Parathyroid adenoma (tissue), 2 donors: ENCODE data around the gene EN2.

Experiments used
- H2AFZ ChIP-seq: fragments of 300-600 bp; sonication (generic); one replicate; pipeline ENCODE4 v1.7.0; 2017; ENCODE audit warnings: antibody characterized with exemption, mild to moderate bottlenecking
- H3K27ac ChIP-seq: fragments of 300-600 bp; sonication (generic); one replicate; pipeline ENCODE4 v1.7.0; 2017
- H3K27me3 ChIP-seq: fragments of 300-600 bp; sonication (generic); one replicate; pipeline ENCODE4 v1.7.0; 2017; ENCODE audit warnings: low read length; ENCODE audit not compliant: control insufficient read depth, insufficient read depth
- H3K36me3 ChIP-seq: fragments of 300-600 bp; sonication (generic); one replicate; pipeline ENCODE4 v1.7.0; 2017; ENCODE audit warnings: low read length; ENCODE audit not compliant: control insufficient read depth, insufficient read depth
- H3K4me1 ChIP-seq: fragments of 300-600 bp; sonication (generic); one replicate; pipeline ENCODE4 v1.7.0; 2017; ENCODE audit warnings: control low read depth
- H3K4me2 ChIP-seq: fragments of 300-600 bp; sonication (generic); one replicate; pipeline ENCODE4 v1.7.0; 2017; ENCODE audit warnings: low read length
- H3K4me3 ChIP-seq: fragments of 300-600 bp; sonication (generic); one replicate; pipeline ENCODE4 v1.7.0; 2017; ENCODE audit warnings: low read depth, low read length
- H3K79me2 ChIP-seq: fragments of 300-600 bp; sonication (generic); one replicate; pipeline ENCODE4 v1.7.0; 2017; ENCODE audit warnings: control low read depth
- H3K9ac ChIP-seq: fragments of 300-600 bp; sonication (generic); one replicate; pipeline ENCODE4 v1.7.0; 2017; ENCODE audit warnings: mild to moderate bottlenecking
- H3K9me3 ChIP-seq: fragments of 300-600 bp; sonication (generic); one replicate; pipeline ENCODE4 v1.7.0; 2017; ENCODE audit warnings: low read length; ENCODE audit not compliant: control insufficient read depth
- TF ChIP-seq, protein P1 (sequence below): fragments of 300-600 bp; sonication (generic); IDR thresholded peaks from one replicate; pipeline ENCODE4 v1.7.0; 2017; ENCODE audit warnings: antibody characterized with exemption, mild to moderate bottlenecking
- donor health status: primary hyperparathyroidism.

The EN2 gene

DNA sequence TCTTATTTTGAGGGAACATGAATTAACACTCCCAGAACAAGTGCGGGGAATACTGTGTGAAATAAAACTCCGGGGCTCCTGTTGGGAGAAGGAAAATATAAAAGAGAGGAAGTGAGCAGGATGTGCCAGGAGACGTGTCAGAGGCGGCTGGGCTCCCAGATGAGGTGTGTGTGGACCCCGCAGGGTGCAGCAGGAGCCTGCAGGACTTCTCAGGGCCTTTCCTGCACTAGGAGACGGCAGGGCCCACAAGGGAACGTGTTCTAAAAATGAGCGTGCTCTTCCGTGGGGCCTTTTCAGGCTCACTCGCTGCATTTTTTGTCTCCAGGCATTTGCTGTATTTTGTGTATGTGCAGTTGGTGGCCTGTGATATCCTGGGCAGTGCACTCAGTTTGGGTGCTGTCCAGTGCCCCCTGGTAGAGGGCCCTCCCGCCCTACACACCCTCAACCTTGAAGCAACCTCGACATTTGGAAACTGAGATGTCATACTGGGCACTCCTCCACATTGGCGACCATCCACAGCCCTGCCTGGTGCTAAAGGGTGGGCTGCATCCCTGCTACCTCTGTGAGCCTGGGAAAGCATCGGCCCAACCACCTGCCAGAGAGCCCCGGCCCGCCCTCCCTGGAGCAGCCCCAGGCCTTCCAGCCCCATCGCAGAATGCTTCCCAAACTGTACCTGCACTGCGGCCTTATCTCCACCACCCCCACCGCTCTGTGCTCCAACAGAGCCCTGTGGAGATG is 35.2 kb upstream of the EN2 start:
- Histone ChIP-seq H3K4me2 (no peak overlapping the region), H3K9ac (no peak overlapping the region), H3K27me3 (no peaks in the 10 kb centered on the region), H2AFZ (no peak overlapping the region), H3K27ac (no peak overlapping the region), H3K79me2 (no peaks in the 10 kb centered on the region), H3K9me3 (no peaks in the 10 kb centered on the region), H3K4me1 (no peaks in the 10 kb centered on the region), H3K36me3 (no peaks in the 10 kb centered on the region), H3K4me3 (no peak overlapping the region)
- TF ChIP-seq, protein P1, sequence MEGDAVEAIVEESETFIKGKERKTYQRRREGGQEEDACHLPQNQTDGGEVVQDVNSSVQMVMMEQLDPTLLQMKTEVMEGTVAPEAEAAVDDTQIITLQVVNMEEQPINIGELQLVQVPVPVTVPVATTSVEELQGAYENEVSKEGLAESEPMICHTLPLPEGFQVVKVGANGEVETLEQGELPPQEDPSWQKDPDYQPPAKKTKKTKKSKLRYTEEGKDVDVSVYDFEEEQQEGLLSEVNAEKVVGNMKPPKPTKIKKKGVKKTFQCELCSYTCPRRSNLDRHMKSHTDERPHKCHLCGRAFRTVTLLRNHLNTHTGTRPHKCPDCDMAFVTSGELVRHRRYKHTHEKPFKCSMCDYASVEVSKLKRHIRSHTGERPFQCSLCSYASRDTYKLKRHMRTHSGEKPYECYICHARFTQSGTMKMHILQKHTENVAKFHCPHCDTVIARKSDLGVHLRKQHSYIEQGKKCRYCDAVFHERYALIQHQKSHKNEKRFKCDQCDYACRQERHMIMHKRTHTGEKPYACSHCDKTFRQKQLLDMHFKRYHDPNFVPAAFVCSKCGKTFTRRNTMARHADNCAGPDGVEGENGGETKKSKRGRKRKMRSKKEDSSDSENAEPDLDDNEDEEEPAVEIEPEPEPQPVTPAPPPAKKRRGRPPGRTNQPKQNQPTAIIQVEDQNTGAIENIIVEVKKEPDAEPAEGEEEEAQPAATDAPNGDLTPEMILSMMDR, result no peak

DNA sequence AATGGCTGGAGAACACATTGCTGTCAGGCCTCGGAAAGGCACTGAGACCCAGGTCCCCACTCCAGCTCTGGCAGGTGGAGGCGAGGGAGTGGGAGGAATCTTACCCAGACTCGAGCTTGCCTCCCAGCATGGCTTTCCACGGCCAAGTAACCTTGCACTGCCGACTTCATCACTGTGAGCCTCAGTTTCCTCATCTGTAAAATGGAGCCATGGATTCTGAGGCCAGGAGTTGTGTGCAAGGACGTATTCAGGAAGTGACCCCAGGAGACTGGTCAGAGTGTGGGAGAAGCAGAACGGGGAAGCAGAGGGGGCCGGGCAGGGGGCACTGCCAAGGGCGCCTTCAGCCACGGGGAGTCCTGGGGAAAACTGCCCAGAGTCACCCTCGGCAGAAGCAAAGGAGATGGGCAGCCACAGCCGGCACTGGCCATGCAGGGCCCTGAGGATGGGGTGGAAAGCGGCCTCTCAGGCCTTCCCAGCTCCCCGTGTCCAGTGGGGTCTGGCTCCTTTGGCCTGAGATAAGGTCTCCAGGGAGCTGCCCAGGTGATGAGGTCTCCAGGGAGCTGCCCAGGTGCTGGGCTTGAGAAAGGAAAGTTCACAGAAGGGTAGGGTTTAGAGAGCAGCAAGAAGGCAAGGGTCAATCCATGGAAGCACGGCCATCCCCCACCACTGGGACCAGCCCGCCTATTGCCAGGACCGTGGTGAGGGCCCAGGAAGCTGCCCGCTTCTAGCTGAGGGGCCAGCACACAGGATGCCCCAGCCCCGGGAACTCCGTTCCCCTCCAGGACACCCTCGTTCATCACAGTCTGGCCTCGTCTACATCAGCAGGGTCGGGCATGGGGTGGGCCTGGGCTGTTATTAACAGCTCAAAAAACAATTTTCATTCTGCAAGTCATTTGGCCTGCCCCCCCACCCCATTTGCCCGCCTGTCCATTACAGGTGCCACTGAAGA is 34.3 kb upstream of the EN2 start:
- Histone ChIP-seq H3K9ac (no peak overlapping the region), H3K4me2 (no peak overlapping the region), H3K27ac (no peak overlapping the region), H3K79me2 (no peaks in the 10 kb centered on the region), H3K4me1 (no peaks in the 10 kb centered on the region), H3K4me3 (no peak overlapping the region), H3K9me3 (no peaks in the 10 kb centered on the region), H2AFZ (no peak overlapping the region), H3K27me3 (no peaks in the 10 kb centered on the region), H3K36me3 (no peaks in the 10 kb centered on the region)
- TF ChIP-seq, protein P1, result no peak

DNA sequence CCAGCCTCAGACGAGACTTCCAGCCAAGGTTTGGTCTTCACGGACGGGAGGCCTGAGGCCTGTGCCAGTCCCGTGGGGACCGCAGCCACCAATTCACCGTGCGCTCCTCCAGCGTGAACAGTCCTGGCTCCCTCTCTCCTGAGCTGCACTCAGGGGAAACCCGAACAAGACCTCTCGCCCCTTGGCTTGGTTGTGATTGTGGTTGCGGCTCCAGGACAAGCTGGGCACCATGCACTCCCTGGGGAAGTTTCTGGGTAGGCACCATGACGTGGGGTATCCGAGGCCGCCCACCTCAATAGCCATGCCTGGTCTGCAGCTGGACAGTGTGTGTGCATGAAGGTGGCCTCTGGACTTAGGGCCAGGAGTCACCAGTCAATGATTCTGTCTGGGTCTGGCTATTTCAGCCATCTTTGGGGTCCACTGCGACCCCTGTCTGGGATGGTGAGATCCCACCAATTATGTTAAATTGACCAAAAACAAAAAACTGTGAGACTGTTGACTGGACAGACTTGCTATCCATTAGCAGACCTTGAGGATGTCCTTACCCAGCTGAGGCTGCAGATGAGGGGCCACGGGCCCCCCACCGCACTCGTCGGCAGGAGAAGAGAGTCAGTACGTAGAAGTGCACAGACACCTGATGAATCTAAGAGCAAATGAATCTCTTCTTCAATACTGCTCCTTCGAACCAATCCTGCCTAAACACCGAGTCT is 33.5 kb upstream of the EN2 start:
- H3K9me3 ChIP-seq, result no peaks in the 10 kb centered on the region

DNA sequence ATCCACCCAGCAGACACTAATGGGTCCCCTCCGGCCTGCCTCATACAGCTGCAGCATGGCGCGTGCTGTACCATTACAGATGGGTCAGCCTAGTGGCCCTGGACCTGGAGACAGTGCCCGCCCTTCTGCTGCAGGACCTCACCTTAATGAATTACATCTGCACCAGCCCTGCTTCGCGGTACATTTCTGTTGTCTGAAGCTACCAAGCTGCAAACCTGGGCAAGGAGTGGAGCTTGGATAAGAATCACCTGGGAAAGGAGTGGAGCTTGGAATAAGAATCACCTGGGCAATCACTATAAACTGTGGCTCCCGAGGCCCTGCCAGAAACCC is 33.0 kb upstream of the EN2 start:
- no peak overlapping the region for H3K9ac ChIP-seq
- no peak overlapping the region for H3K27ac ChIP-seq
- H3K4me2 ChIP-seq, result no peak overlapping the region
- no peaks in the 10 kb centered on the region for H3K4me1 ChIP-seq
- no peaks in the 10 kb centered on the region for H3K79me2 ChIP-seq
- no peak overlapping the region for H3K4me3 ChIP-seq
- TF ChIP-seq, protein P1, result no peak
- H2AFZ ChIP-seq, result no peak overlapping the region
- no peaks in the 10 kb centered on the region for H3K36me3 ChIP-seq
- H3K27me3 ChIP-seq, result no peaks in the 10 kb centered on the region
- H3K9me3 ChIP-seq, result no peaks in the 10 kb centered on the region

More for the DNA sequence above, 33.5 kb upstream of the EN2 start:
- Histone ChIP-seq H3K9ac (no peak overlapping the region), H3K27me3 (no peaks in the 10 kb centered on the region), H3K4me1 (no peaks in the 10 kb centered on the region), H3K27ac (no peak overlapping the region), H3K4me2 (no peak overlapping the region), H2AFZ (no peak overlapping the region), H3K79me2 (no peaks in the 10 kb centered on the region), H3K4me3 (no peak overlapping the region), H3K36me3 (no peaks in the 10 kb centered on the region)
- TF ChIP-seq, protein P1, result no peak
